Measurements from ENCODE around the gene CRYZ.
"Not testable (repeated sequence)": the region's sequence is repeated elsewhere in the genome, so short reads cannot be mapped to it uniquely, and the experiment has no call there.

CRYZ gene

GRCh38 chr1:74732960-74733603, at the start of gene CRYZ, which contains the start of gene TYW3:
Gene CRYZ, minus strand, starts transcription at chr1:74733050. Its CDS starts 8,229 bp downstream, at chr1:74724821.
Gene TYW3, plus strand, starts transcription at chr1:74733152. Its CDS starts 93 bp downstream, at chr1:74733245.
- DNase-seq (ENCODE audit: low read depth in 2 of 2, low spot score in 1 of 2), result peak; percentile 59 to 65

GRCh38 chr1:74780594-74780993, 47.7 kb upstream of the CRYZ start:
- no peak for DNase-seq (ENCODE audit: low read depth in 2 of 2, low spot score in 1 of 2)

- no peak for DNase-seq (ENCODE audit: low read depth in 2 of 2, low spot score in 1 of 2)
These were observed 46.9 kb upstream of the CRYZ start for GRCh38 chr1:74779750-74780149.

- no peak for DNase-seq (ENCODE audit: low read depth in 2 of 2, low spot score in 1 of 2)
These were observed 44.7 kb upstream of the CRYZ start for GRCh38 chr1:74777525-74777924.

GRCh38 chr1:74775735-74776134, 42.9 kb upstream of the CRYZ start:
- DNase-seq (ENCODE audit: low read depth in 2 of 2, low spot score in 1 of 2), result no peak

- no peak for DNase-seq (ENCODE audit: low read depth in 2 of 2, low spot score in 1 of 2)
These were observed 40.7 kb upstream of the CRYZ start for GRCh38 chr1:74773582-74773981.

- no peak for DNase-seq (ENCODE audit: low read depth in 2 of 2, low spot score in 1 of 2)
These were observed 40.1 kb upstream of the CRYZ start for GRCh38 chr1:74772945-74773344.

GRCh38 chr1:74771913-74772515, 39.2 kb upstream of the CRYZ start:
- DNase-seq (ENCODE audit: low read depth in 2 of 2, low spot score in 1 of 2), result no peak

GRCh38 chr1:74767490-74767889, 34.6 kb upstream of the CRYZ start:
- DNase-seq (ENCODE audit: low read depth in 2 of 2, low spot score in 1 of 2), result no peak

GRCh38 chr1:74766579-74766978, 33.7 kb upstream of the CRYZ start:
- DNase-seq (ENCODE audit: low read depth in 2 of 2, low spot score in 1 of 2), result no peak

GRCh38 chr1:74763807-74764206, 31.0 kb upstream of the CRYZ start:
- DNase-seq (ENCODE audit: low read depth in 2 of 2, low spot score in 1 of 2), result no peak

- not testable (repeated sequence) for DNase-seq (ENCODE audit: low read depth in 2 of 2, low spot score in 1 of 2)
These were observed 23.8 kb upstream of the CRYZ start for GRCh38 chr1:74756650-74757049.

GRCh38 chr1:74755475-74755874, 22.6 kb upstream of the CRYZ start:
- no peak for DNase-seq (ENCODE audit: low read depth in 2 of 2, low spot score in 1 of 2)

GRCh38 chr1:74753104-74753503, 20.3 kb upstream of the CRYZ start:
- no peak for DNase-seq (ENCODE audit: low read depth in 2 of 2, low spot score in 1 of 2)

- no peak for DNase-seq (ENCODE audit: low read depth in 2 of 2, low spot score in 1 of 2)
These were observed 16.1 kb upstream of the CRYZ start for GRCh38 chr1:74748960-74749359.

- DNase-seq (ENCODE audit: low read depth in 2 of 2, low spot score in 1 of 2), result not testable (repeated sequence)
These were observed 12.4 kb upstream of the CRYZ start for GRCh38 chr1:74745247-74745646.

GRCh38 chr1:74740307-74740980, 7.6 kb upstream of the CRYZ start:
- not testable (repeated sequence) for DNase-seq (ENCODE audit: low read depth in 2 of 2, low spot score in 1 of 2)

GRCh38 chr1:74737333-74737732, 4.5 kb upstream of the CRYZ start:
- no peak for DNase-seq (ENCODE audit: low read depth in 2 of 2, low spot score in 1 of 2)

- no peak for DNase-seq (ENCODE audit: low read depth in 2 of 2, low spot score in 1 of 2)
These were observed 994 bp upstream of the CRYZ start for GRCh38 chr1:74733604-74734484.

- not testable (repeated sequence) for DNase-seq (ENCODE audit: low read depth in 2 of 2, low spot score in 1 of 2)
These were observed 541 bp downstream of the CRYZ start for GRCh38 chr1:74732071-74732946.

Measured in stimulated activated CD8-positive, alpha-beta memory T cell treated with anti-CD3 and anti-CD28 coated beads, Interleukin-4, amount 100 ng/mL, for 4 hours (primary cell).